22Rv1 (cell line): ENCODE measurements around the gene QSOX2.

ENCODE experiments used
- ZFX ChIP-seq: fragments of 450-650 bp; IDR thresholded peaks from 2 replicates; pipeline ENCODE4 v1.6.1; 2017; ENCODE audit warnings: antibody characterized with exemption, borderline replicate concordance
- TF ChIP-seq, protein P1 (sequence below): fragments of 450-650 bp; IDR thresholded peaks from 2 replicates; pipeline ENCODE4 v1.5.1; 2017; ENCODE audit warnings: mild to moderate bottlenecking

DNA sequence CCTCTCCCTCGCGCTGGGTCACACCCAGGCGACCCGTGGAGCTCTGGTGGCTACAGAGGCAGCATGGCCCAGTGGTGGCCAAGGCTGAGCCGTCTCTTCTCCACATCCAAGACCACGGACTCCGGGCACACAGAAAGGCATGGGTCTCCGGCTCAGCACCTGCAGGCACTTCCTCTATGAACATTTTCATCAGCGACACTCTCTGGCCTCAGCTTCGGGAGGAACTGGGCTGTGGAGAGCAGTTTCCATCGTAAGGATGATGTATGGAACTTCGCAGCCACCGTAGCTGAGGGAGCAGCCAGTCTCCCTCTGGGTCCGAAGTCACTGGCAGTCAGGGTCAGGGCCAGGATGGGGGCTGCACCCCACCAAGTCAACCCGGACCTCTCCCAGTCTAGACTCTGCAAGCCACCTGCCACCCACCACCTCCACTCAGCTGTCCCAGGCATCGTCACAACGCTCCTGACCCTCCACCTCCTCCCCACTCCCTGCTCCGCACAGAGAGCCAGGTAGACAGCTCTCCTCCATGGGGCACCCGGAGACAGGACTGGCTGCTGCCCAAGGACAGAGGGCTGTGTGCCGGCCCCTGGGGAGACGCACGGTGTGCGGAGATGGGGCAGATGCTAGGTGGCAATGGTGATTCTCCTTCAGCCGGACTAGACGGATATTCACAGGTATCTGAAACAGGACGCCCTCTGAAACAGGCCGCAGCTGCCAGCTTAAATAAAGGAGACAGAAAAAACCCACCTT, 9.7 kb downstream of the QSOX2 start:
- TF ChIP-seq, protein P1, sequence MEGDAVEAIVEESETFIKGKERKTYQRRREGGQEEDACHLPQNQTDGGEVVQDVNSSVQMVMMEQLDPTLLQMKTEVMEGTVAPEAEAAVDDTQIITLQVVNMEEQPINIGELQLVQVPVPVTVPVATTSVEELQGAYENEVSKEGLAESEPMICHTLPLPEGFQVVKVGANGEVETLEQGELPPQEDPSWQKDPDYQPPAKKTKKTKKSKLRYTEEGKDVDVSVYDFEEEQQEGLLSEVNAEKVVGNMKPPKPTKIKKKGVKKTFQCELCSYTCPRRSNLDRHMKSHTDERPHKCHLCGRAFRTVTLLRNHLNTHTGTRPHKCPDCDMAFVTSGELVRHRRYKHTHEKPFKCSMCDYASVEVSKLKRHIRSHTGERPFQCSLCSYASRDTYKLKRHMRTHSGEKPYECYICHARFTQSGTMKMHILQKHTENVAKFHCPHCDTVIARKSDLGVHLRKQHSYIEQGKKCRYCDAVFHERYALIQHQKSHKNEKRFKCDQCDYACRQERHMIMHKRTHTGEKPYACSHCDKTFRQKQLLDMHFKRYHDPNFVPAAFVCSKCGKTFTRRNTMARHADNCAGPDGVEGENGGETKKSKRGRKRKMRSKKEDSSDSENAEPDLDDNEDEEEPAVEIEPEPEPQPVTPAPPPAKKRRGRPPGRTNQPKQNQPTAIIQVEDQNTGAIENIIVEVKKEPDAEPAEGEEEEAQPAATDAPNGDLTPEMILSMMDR: no peak
- no peak for TF ChIP-seq ZFX
